Measurements from ENCODE around the gene IL1RN. TPM values are rescaled to one million over a fixed set of nuclear protein-coding genes. Genes with fewer than 3 reads are reported as not detected.

Gene IL1RN, protein sequence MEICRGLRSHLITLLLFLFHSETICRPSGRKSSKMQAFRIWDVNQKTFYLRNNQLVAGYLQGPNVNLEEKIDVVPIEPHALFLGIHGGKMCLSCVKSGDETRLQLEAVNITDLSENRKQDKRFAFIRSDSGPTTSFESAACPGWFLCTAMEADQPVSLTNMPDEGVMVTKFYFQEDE
- not detected in 2 replicates for total RNA-seq

DNA sequence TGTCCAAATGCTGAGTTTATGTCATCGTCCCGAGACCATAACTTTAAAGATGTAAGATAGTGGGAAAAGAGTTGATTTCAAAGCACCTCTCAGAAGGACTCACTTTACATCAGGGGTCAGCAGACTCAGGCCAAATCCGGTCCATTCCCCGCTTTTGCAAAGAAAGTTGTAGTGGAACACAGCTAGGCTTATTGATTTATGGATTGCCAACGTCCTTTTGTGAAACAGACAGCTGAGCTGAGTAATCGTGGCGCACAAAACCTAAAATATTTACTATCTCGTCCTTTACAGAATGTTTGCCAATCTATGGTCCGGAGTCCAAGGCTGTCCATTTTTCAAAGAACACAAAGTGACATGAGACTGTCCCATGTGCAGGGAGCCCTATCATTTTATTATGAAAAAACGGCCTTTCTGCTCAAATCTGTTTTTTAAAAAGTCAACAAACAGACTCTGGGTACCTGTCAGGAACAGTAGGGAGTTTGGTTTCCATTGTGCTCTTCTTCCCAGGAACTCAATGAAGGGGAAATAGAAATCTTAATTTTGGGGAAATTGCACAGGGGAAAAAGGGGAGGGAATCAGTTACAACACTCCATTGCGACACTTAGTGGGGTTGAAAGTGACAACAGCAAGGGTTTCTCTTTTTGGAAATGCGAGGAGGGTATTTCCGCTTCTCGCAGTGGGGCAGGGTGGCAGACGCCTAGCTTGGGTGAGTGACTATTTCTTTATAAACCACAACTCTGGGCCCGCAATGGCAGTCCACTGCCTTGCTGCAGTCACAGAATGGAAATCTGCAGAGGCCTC is at the start of gene IL1RN:
TSS of gene IL1RN (plus strand) at position 754 of the 801 bp plus-strand sequence. CDS start at position 781, 27 bp downstream.

DNA sequence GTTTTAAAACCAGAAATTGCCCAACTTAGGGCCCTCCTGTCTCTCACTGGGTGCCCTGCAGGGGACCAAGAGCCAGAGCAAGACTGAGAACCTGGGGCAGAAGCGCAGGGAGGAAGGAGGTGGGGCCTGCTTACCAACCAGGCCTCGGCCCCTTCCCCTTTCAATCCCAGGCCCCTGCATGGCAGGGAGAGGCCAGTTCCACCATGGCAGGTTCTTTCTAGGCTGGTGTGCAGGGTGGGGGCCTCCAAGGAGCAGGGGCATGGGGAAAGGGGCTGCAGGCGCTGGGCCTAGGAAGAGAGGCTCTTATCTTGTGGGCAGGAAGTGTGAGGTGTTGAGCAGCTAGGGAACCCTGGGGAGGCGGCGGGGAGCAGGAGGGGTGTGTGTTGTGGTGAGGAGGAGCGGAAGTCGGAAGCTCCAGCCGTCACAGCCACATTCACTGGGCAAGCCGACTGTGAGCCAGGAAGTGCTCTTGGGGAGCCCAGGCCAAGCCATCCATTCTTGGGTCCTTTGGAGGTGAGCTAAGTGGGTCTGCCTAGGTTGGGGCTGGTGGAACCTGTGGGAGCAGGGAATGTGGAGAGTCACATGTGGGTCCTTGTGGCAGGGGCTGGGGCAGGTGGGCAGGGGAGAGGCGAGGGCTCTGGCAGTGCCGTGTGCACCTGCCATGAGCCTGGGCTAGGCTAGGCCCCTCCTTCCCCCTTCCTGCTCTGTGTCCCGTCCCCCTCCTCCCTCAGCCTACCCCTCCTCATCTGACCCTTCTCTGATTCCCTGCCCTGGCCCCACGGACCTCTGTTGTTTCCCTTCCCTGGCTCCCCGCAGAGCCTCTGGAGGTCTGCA is 46.4 kb downstream of the IL1RN start, which contains the start of gene PSD4:
TSS of gene PSD4 (plus strand) at position 430 of the 834 bp plus-strand sequence. CDS start 8,486 bp downstream, outside the sequence.

Other genes starting within 250 kb of the IL1RN start
- gene IL37, start 216.4 kb upstream of the IL1RN start, total RNA-seq, result not detected in 2 replicates
- not detected in 2 replicates for gene IL36G, start 149.6 kb upstream of the IL1RN start, total RNA-seq
- gene IL36A, start 122.1 kb upstream of the IL1RN start, total RNA-seq, result not detected in 2 replicates
- not detected in 2 replicates for gene IL36B, start 74.7 kb upstream of the IL1RN start, total RNA-seq
- gene IL36RN, start 68.4 kb upstream of the IL1RN start, total RNA-seq, result not detected in 2 replicates
- not detected in 2 replicates for gene IL1F10, start 59.6 kb upstream of the IL1RN start, total RNA-seq
- 1.2 and 1.8 TPM in 2 replicates for gene PSD4, start 46.4 kb downstream of the IL1RN start, total RNA-seq
- 0.30 and 0.65 TPM in 2 replicates for gene PAX8, start 151.3 kb downstream of the IL1RN start, total RNA-seq